GM18526 (cell line): ENCODE measurements around the gene STK38.

ENCODE experiments used
- POLR2A ChIP-seq: IDR thresholded peaks from 3 replicates; pipeline ENCODE4 v1.6.1; 2011; ENCODE audit not compliant: insufficient read length; ENCODE audit errors: extremely low read depth

STK38 gene

DNA sequence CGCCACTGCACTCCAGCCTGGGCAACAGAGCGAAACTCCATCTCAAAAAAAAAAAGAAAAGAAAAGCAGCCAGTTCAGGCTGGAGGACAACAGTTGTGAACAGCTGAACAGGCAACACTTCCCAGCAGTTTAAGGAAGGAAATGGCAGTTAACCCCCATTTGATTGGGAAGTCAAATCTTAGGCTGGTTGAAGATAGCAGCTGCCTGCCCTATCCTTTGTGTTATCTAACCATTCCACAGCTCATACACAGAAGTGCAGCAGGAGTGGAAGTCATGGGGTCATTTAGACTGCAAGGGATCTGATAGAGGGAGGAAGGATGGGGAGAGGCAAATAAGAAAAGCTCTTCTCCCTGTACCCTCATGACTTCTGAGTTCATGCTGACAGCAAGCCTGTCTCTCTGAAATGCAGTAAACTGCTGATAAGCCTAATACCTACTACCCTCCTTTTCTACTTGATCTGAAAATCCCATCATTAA is 69.2 kb downstream of the STK38 start:
- TF ChIP-seq POLR2A = no peak

DNA sequence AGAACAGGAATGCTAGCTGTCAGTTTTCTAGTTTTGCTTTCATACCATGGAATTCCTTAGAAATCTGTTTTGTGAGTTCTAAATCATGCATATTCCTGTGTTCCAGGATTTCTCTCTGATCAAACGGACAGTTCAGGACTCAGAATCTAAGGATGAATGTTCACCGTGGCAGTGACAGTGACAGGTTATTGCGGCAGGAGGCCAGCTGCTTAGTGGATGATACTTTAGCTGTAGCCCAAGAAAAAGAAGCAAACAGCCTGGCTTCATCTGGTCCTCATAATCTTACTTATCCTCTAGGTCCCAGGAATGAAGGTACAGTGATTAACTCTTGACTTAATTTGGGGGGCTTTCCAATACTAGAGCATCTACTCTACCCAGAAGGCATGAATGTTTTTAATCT is 77.3 kb downstream of the STK38 start:
- no peak for TF ChIP-seq POLR2A

DNA sequence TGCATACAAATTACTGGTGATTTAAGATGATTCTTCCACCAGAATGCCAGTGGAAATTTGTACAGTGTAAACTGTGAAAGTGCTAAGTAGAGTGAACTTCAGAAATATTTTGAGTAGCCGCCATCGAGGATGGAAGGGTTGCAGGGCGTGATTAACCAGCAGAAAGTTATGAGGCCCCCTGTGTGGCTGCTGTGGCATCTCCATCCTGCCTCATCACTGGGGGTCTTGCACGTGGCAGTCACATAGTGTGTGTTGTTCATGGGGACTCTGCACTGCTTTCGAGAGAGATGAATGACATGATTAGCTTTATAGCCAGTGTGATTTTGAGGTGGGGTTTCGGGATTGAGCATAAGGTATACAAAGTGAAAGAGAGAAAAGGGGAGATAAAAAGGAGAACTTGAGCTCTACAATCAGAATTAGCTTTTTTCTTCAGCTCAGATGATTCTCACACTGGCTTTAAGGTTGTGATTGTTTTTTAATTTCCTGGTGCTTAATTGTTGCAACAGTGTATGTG is 78.1 kb downstream of the STK38 start:
- TF ChIP-seq POLR2A = no peak

DNA sequence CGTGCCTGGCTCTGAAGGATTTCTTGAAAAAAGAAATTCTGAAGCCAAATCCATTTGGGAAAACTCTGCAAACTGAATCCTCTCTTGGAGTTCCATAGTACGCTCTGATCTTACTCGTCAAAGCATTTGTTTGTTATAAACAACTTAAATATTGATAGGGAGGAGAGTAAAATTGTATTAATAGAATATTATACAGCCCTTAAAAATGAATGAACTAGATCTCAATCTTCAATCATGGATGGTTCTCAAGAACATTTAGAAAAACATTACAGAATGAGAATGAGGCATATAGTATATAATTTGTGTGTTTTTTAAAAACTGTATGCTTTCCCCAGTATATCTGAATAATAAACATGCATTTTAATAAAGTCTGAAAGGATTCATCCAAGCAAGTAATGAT is 79.7 kb downstream of the STK38 start:
- no peak for TF ChIP-seq POLR2A

DNA sequence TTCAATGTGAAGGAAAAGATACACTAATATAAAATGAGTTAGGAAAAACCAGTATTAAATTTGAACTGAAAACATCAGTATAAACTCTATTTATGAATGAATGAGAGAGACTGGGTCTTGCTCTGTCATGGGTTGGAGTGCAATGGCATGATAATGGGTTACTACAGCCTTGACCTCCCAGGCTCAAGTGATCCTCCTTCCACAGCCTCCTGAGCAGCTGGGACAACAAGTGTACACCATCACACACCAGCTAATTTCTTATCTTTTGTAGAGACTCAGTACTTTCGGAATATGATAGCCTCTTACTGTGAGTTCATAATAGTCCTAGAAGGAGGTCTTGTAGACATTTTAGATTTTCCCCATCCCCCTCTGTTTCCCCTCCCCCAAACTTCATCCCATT is 83.0 kb downstream of the STK38 start:
- TF ChIP-seq POLR2A = no peak

DNA sequence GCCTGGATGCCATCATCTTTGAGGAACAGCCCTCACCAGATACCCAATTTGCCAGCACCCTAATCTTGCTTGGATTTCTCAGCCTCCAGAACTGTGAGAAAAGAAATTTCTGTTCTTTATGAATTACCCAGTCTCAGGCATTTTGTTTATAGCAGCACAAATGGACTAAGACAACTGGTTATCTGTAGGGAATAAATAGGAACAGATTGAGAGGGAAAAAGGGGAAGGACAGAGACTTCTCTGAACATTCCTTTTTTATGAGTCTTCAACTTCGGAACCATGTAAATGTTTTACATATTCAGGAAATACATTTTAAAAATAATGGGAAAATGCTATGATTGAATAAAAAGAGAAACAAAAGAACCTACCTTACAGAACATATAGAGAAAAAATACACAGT is 83.6 kb downstream of the STK38 start:
- no peak for TF ChIP-seq POLR2A

DNA sequence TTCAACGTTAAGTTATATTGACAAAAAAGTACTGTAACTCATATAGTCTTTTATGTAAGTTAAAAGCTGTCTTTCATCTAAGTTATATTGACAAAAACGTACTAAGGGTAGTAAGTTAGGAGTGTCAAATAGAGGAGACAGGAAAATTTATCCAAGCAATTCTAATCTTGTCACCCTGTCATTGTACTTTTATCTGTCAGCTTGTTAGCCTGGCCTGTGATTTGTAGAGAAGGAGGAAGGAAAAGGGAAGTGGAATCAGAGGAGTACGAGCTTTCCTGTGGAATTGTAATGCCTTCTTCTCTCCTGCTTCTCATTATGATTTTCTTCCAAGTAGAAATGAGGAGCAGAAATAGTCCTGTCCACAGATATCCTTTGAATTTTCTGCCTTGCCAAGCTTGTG is 85.6 kb downstream of the STK38 start:
- TF ChIP-seq POLR2A = no peak

DNA sequence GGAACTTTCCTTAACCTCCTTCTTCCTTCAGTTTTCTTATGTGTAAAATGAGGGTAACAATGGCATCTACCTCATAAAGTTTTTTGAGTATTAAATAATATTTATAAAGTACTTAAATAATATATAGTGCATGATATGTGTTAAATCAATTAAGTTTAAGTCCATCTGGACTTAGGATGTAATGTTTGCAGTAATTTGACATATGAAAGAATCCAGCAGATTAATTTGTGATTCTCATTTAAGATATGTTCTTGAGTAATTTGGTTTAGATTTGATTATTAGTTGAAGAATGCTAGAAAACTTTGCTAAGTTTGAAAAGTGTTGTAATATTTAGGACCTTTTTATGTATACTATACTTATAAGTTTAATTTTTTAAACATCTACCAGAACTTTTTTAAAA is 86.4 kb downstream of the STK38 start:
- TF ChIP-seq POLR2A = no peak

DNA sequence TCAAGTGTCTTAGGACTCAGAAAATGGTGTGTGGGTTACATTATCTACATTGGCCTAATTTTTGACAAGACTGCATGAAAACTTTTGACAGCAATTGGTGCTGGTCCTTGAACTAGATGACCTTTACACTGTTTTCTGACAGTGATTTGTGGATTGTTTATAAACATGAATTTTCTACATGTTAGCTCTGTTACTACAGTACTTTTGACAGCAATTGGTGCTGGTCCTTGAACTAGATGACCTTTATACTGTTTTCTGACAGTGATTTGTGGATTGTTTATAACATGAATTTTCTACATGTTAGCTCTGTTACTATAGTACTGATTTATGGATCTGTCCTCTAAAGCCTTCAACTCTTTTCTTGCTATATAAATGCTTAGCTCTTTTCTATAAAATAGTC is 87.8 kb downstream of the STK38 start:
- TF ChIP-seq POLR2A = no peak

DNA sequence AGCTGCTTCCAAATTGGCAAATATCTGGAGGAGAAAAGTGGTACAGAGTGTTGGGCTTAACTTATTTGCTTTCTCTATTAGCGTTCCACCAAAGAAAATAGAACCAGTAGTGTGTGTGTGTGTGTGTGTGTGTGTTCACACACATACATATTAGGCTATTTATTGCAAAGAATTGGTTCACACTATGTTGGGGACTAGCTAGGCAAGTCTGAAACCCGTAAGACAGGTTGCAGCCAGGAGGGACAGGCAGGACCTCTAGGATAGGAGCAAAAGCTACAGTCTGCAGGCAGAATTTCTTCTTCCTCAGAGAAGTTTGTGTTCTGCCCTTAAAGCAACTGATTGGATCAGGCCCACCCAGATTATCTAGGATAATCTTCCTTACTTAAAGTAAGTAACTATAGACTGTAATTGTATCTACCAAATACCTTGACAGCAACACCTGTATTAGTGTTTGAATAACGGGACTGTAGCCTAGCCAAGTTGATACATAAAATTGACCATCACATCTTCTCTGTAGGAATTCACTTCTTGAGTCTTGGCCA is 91.7 kb downstream of the STK38 start:
- no peak for TF ChIP-seq POLR2A

DNA sequence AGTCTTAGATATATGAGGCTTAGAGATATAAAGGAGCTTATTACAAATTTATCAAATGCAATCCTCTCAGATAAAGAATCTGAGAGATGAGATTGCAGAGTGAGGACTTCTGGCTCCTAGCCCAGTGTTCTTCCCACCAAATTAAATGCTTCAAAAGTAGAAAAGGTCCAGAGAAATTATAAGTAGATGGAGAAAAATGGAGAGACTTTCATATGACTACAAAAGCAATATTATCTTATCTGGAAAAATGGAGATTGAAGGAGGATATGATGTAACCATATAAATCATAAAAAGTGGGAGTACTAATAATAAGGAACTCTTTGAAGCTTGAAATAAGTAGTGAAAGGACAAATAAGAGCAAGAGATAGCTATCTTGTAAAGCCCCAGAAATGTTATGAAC is 101.7 kb downstream of the STK38 start:
- TF ChIP-seq POLR2A = no peak

DNA sequence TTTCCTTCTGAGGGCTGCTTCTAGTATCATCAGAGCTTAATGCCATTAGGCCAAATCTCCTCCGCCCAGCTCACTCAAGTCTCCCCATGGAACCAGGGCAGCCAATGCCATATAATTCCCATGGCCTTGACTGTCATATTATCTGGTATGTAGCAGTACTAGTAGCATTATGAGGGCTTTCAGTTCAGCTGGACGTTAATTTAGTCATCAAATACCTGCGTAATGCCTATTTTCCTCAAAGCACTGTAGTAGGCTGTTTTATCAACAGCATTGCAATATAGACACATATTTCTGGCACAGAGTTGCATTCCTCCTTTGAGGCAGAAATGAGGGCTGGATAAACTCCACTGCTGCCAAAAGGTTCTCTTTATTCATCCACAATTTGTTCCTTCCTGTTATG is 102.8 kb downstream of the STK38 start:
- TF ChIP-seq POLR2A = no peak
